ENCODE measurements around the gene ANAPC1. TPM values are rescaled to one million over a fixed set of nuclear protein-coding genes. Genes with fewer than 3 reads are reported as not detected.
"Not testable (repeated sequence)": the region's sequence is repeated elsewhere in the genome, so short reads cannot be mapped to it uniquely, and the experiment has no call there.

Gene ANAPC1
- total RNA-seq, 1 donor from 2014 or later: 52.9 TPM

DNA sequence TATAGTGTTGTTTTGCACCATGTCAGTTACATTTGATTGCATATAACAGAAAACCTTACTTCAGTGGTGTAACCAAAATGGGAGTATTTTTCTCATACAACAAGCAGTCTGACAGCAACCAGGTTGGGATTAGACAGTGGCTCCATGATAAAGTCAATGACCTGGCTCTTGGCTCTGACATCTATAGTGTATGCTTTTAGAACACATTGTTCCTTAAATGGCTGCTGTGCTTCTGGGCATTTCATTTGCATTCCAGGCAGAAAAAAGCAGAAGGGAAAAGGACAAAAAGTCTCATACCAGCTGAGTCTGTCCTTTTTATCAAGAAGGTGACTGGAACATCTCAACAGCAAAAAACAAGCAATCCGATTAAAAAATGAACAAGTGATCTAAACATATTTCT, 24.6 kb upstream of the ANAPC1 start:
- Mint-ChIP-seq H3K27ac (peak overlapping the region; percentile 52), H3K36me3 (peaks cover 12% of the 10 kb centered on the region), H3K4me1 (ENCODE audit: unreplicated experiment) (peaks cover 48% of the 10 kb centered on the region), H3K27me3 (no peaks in the 10 kb centered on the region), H3K4me3 (no peak overlapping the region), H3K9me3 (no peaks in the 10 kb centered on the region)
- DNase-seq (ENCODE audit: extremely low spot score, unreplicated experiment): no peak
- no peak for TF ChIP-seq CTCF (conservative IDR thresholded peaks at IDR 0.05)

DNA sequence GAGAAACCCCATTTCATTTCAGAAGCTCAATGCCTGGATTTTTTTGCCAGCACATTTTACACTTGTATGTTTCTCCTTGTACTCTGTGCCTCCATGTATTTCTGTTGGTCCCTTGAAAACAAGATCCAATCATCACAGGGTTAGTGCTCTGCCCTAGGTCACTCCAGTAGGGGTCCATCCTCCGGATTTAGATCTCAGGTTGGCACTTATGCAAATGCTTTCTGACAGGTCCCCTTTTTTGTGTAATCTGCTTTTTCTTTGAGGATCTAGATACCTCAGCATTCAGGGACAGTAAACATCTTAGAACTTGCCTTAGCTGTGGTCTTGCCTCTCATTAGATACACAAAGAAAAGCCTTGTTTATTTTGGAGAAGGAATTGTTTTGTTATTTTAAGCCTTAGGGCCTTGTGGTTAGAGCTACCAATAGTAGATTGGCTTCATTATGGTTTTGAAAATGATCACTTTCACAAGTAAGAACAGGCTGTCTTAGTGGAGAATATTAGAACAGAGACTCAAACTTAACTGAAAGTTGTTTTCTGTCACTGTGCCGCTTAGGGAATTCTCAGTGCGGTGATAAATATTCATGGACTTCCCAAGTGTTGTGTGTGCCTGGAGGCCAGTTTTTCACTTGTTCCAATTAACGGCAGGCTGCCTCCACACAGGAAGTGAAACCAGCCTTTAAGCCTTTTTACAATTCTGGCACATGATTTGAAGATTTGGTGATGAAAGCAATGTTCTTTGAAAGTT, 22.2 kb upstream of the ANAPC1 start:
- Mint-ChIP-seq H3K27ac (peak overlapping the region; percentile 55), H3K4me1 (ENCODE audit: unreplicated experiment) (peaks cover 57% of the 10 kb centered on the region), H3K9me3 (no peaks in the 10 kb centered on the region), H3K4me3 (peak overlapping the region; percentile 61), H3K27me3 (no peaks in the 10 kb centered on the region), H3K36me3 (peaks cover 17% of the 10 kb centered on the region)
- no peak for DNase-seq (ENCODE audit: extremely low spot score, unreplicated experiment)
- no peak for TF ChIP-seq CTCF (conservative IDR thresholded peaks at IDR 0.05)

DNA sequence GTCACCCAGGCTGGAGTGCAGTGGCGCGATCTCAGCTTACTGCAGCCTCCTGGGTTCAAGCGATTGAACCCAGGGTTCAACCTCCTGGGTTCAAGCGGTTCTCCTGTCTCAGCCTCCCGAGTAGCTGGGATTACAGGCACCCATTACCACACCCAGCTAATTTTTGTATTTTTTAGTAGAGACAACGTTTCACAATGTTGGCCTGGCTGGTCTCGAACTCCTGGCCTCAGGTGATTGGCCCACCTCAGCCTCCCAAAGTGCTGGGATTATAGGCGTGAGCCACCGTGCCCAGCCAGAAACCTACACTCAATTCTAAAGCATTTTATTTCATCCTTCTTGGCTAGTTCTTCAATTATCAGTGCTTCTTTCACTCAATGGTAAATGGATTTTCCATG, 21.5 kb upstream of the ANAPC1 start:
- not testable (repeated sequence) for H3K9me3 Mint-ChIP-seq; DNase-seq (ENCODE audit: extremely low spot score, unreplicated experiment); H3K27me3 Mint-ChIP-seq
- Mint-ChIP-seq H3K4me3 (peak overlapping the region; percentile 61), H3K27ac (peak overlapping the region; percentile 55), H3K4me1 (ENCODE audit: unreplicated experiment) (peaks cover 60% of the 10 kb centered on the region), H3K36me3 (peaks cover 14% of the 10 kb centered on the region)

DNA sequence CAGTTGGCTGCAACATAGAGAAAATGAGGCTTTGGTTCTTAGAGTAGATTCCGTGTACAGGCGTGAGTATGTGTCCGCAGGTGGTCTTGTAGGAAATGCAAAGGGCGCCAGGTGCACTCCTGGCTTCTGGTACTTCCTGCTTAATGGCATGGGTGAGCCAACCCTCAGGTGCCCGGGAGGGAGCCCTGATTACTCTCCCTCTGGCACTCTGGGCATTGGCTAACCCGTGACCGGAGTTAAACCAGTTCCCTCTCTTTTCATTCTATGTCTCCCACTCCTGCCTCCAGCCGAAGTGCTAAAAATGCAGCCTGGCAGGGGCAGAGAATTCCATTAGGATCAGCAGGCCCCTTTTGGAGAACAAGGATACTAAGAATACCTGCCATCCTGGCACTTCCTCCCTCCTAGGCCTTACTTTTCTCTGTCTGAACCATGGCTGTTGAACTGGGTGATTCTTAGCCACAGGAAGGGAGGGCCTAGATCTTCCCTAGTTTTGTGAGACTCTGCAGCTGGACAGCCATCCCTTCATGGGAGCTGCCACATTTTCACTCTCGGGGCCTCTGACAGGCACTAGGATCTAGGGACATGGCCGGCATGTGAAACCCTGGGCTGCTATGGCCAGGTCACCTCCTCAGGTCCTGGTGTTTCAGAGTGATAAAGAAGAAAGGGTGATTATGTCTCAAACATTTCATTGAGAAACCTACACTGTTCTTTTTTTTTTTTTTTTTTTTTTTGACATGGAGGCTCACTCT, 20.9 kb upstream of the ANAPC1 start:
- Mint-ChIP-seq H3K27ac (no peak overlapping the region), H3K4me3 (peak overlapping the region; percentile 39)
- DNase-seq (ENCODE audit: extremely low spot score, unreplicated experiment): no peak

DNA sequence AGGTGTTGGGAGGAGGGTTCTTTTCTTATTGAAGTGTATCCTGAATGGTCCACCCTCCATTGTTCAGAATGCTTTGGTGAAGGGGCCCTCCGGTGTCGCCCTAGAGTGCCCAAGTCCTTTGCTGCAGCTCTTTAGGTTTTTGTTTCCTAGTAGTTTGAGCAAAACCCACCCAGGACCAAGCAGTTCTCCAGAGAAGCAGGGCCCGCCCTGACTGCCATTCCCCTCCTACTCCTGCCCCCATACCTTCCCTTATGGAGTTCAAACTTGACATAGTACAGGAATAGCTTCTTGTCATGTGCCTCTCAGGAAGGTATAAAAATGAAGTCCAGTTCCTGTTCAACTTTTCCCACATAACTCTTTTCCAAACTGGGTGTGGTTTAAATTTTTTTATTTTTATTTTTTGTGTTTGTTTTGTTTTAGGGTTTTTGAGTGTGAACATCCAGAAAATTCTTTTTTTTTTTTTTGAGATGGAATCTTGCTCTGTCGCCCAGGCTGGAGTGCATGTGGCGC, 20.0 kb upstream of the ANAPC1 start:
- Mint-ChIP-seq H3K36me3 (peaks cover 14% of the 10 kb centered on the region), H3K9me3 (no peaks in the 10 kb centered on the region), H3K4me1 (ENCODE audit: unreplicated experiment) (peaks cover 52% of the 10 kb centered on the region)

More for the DNA sequence above, 20.9 kb upstream of the ANAPC1 start:
- no peak for TF ChIP-seq CTCF (conservative IDR thresholded peaks at IDR 0.05)
- Mint-ChIP-seq H3K4me1 (ENCODE audit: unreplicated experiment) (peaks cover 61% of the 10 kb centered on the region), H3K27me3 (no peaks in the 10 kb centered on the region), H3K36me3 (peaks cover 14% of the 10 kb centered on the region), H3K9me3 (no peaks in the 10 kb centered on the region)

More for the DNA sequence above, 20.0 kb upstream of the ANAPC1 start:
- Mint-ChIP-seq H3K27ac (no peak overlapping the region), H3K27me3 (no peaks in the 10 kb centered on the region), H3K4me3 (peak overlapping the region; percentile 77)
- TF ChIP-seq CTCF (conservative IDR thresholded peaks at IDR 0.05): no peak
- no peak for DNase-seq (ENCODE audit: extremely low spot score, unreplicated experiment)

Data from type B pancreatic cell (in vitro differentiated cells).